HEK293 (cell line): ENCODE measurements around the gene NLRP9.

Source experiments
- CTCF ChIA-PET: fragments of 350-600 bp; formaldehyde crosslinking; extraction: SDS; loops from one replicate; lab custom pipeline; 2021; ENCODE audit warnings: antibody characterized with exemption; lab: Yijun Ruan, JAX
- POLR2A ChIA-PET: fragments of 300-600 bp; formaldehyde crosslinking; extraction: SDS; loops from one replicate; lab custom pipeline; 2020; ENCODE audit warnings: antibody characterized with exemption, inconsistent platforms; lab: Yijun Ruan, JAX
- H3K27ac ChIP-seq: fragments of 200-500 bp; sonication (Bioruptor generic); 2 replicates; pipeline ENCODE4 v1.5.1; 2014; ENCODE audit warnings: low read depth, low read length, control low read depth, inconsistent platforms; ENCODE audit errors: extremely low read depth
- H3K36me3 ChIP-seq, 2 experiments: fragments of 200-500 bp in 1 of 2; sonication (Bioruptor generic) in 1 of 2; 1 replicate in 1 of 2; 2 replicates in 1 of 2; pipeline ENCODE4 v1.5.1; 2014 to 2017; ENCODE audit warnings: inconsistent platforms in 2 of 2, low read length in 2 of 2; ENCODE audit not compliant: control insufficient read depth in 2 of 2, insufficient read depth in 1 of 2
- H3K4me1 ChIP-seq: fragments of 200-500 bp; sonication (Bioruptor generic); 2 replicates; pipeline ENCODE4 v1.5.1; 2014; ENCODE audit warnings: mild to moderate bottlenecking, low read length, inconsistent platforms; ENCODE audit not compliant: control insufficient read depth, insufficient read depth
- H3K4me3 ChIP-seq: 2 replicates; pipeline ENCODE4 v1.5.1; 2011; ENCODE audit warnings: low read depth, mild to moderate bottlenecking, control low read depth, low read length, moderate library complexity
- H3K9me3 ChIP-seq: fragments of 200-500 bp; sonication (Bioruptor generic); 2 replicates; pipeline ENCODE4 v1.5.1; 2014; ENCODE audit warnings: low read depth, low read length, inconsistent platforms; ENCODE audit not compliant: control insufficient read depth, insufficient read depth
- HOXA7 ChIP-seq: sonication (generic); formaldehyde crosslinking; IDR thresholded peaks from 2 replicates; pipeline ENCODE4 v1.8.1; 2022; ENCODE audit warnings: missing genetic modification reagents, borderline replicate concordance
- INSM2 ChIP-seq: fragments of 450-650 bp; formaldehyde crosslinking; IDR thresholded peaks from 2 replicates; pipeline ENCODE4 v1.5.1; 2016; ENCODE audit warnings: missing biosample characterization, missing genetic modification characterization
- KLF1 ChIP-seq: fragments of 450-650 bp; formaldehyde crosslinking; IDR thresholded peaks from 2 replicates; pipeline ENCODE4 v1.5.1; 2016; ENCODE audit warnings: missing biosample characterization, missing genetic modification characterization
- PRDM1 ChIP-seq: fragments of 450-650 bp; formaldehyde crosslinking; IDR thresholded peaks from 2 replicates; pipeline ENCODE4; 2016; ENCODE audit warnings: missing biosample characterization, missing genetic modification characterization
- PRDM2 ChIP-seq: fragments of 450-650 bp; formaldehyde crosslinking; IDR thresholded peaks from 2 replicates; pipeline ENCODE4 v1.5.1; 2016; ENCODE audit warnings: missing biosample characterization, missing genetic modification characterization, borderline replicate concordance
- WT1 ChIP-seq: fragments of 450-650 bp; formaldehyde crosslinking; IDR thresholded peaks from 2 replicates; pipeline ENCODE4 v1.5.1; 2016; ENCODE audit warnings: missing biosample characterization, missing genetic modification characterization
- ZBTB17 ChIP-seq: fragments of 450-650 bp; formaldehyde crosslinking; IDR thresholded peaks from 2 replicates; pipeline ENCODE4 v1.5.1; 2016; ENCODE audit warnings: missing biosample characterization, missing genetic modification characterization
- ZFHX2 ChIP-seq: fragments of 450-650 bp; formaldehyde crosslinking; conservative IDR thresholded peaks from 2 replicates; pipeline ENCODE4 v1.5.1; 2016; ENCODE audit warnings: missing biosample characterization, missing genetic modification characterization
- ZNF112 ChIP-seq: fragments of 450-650 bp; formaldehyde crosslinking; IDR thresholded peaks from 2 replicates; pipeline ENCODE4 v1.5.0; 2017; ENCODE audit warnings: missing biosample characterization, missing genetic modification characterization
- ZNF146 ChIP-seq: fragments of 450-650 bp; formaldehyde crosslinking; IDR thresholded peaks from 2 replicates; pipeline ENCODE4 v1.5.1; 2016; ENCODE audit warnings: missing biosample characterization, missing genetic modification characterization
- ZNF174 ChIP-seq: fragments of 450-650 bp; formaldehyde crosslinking; IDR thresholded peaks from 2 replicates; pipeline ENCODE4 v1.5.0; 2017; ENCODE audit warnings: missing biosample characterization, mild to moderate bottlenecking, missing genetic modification characterization
- ZNF302 ChIP-seq: fragments of 450-650 bp; formaldehyde crosslinking; IDR thresholded peaks from 2 replicates; pipeline ENCODE4 v1.5.1; 2016; ENCODE audit warnings: missing biosample characterization, missing genetic modification characterization, low read depth
- ZNF548 ChIP-seq: fragments of 450-650 bp; formaldehyde crosslinking; IDR thresholded peaks from 2 replicates; pipeline ENCODE4 v1.5.1; 2016; ENCODE audit warnings: missing biosample characterization, missing genetic modification characterization
- ZNF600 ChIP-seq: fragments of 450-650 bp; formaldehyde crosslinking; IDR thresholded peaks from 2 replicates; pipeline ENCODE4 v1.5.1; 2016; ENCODE audit warnings: missing biosample characterization, missing genetic modification characterization
- ZSCAN16 ChIP-seq: fragments of 450-650 bp; formaldehyde crosslinking; IDR thresholded peaks from 2 replicates; pipeline ENCODE4 v1.5.1; 2016; ENCODE audit warnings: missing biosample characterization, missing genetic modification characterization
- ZSCAN18 ChIP-seq: fragments of 450-650 bp; formaldehyde crosslinking; IDR thresholded peaks from 2 replicates; pipeline ENCODE4 v1.5.1; 2016; ENCODE audit warnings: missing biosample characterization, missing genetic modification characterization
- TF ChIP-seq, protein P1 (sequence below): fragments of 450-650 bp; formaldehyde crosslinking; IDR thresholded peaks from 2 replicates; pipeline ENCODE4 v1.5.1; 2016; ENCODE audit warnings: missing biosample characterization, missing genetic modification characterization
- TF ChIP-seq, protein P2 (sequence below): fragments of 450-650 bp; formaldehyde crosslinking; IDR thresholded peaks from 2 replicates; pipeline ENCODE4 v1.5.1; 2016; ENCODE audit warnings: missing biosample characterization, missing genetic modification characterization

Gene NLRP9

GRCh38 chr19:55717251-55717650 lies 21.0 kb downstream of the NLRP9 start:
- no peak for TF ChIP-seq PRDM1 (tag by site-specific recombination)
- no peak for TF ChIP-seq INSM2 (tag by site-specific recombination)
- TF ChIP-seq ZFHX2 (tag by site-specific recombination) = no peak
- no peak for TF ChIP-seq ZNF112 (tag by site-specific recombination)
- no peak for TF ChIP-seq ZNF146
- no peak for TF ChIP-seq ZNF302 (tag by site-specific recombination)
- no peak for TF ChIP-seq HOXA7 (CRISPR knock-in tag)
- no peak for TF ChIP-seq ZNF548 (tag by site-specific recombination)
- no peak for TF ChIP-seq ZBTB17 (tag by site-specific recombination)
- no peak for TF ChIP-seq PRDM2
- TF ChIP-seq KLF1 (tag by site-specific recombination) = no peak
- TF ChIP-seq, protein P1, sequence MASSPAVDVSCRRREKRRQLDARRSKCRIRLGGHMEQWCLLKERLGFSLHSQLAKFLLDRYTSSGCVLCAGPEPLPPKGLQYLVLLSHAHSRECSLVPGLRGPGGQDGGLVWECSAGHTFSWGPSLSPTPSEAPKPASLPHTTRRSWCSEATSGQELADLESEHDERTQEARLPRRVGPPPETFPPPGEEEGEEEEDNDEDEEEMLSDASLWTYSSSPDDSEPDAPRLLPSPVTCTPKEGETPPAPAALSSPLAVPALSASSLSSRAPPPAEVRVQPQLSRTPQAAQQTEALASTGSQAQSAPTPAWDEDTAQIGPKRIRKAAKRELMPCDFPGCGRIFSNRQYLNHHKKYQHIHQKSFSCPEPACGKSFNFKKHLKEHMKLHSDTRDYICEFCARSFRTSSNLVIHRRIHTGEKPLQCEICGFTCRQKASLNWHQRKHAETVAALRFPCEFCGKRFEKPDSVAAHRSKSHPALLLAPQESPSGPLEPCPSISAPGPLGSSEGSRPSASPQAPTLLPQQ (tag by site-specific recombination) = no peak
- TF ChIP-seq ZNF174 (tag by site-specific recombination) = no peak
- TF ChIP-seq ZSCAN16 (tag by site-specific recombination) = no peak
- TF ChIP-seq WT1 = no peak
- TF ChIP-seq, protein P2, sequence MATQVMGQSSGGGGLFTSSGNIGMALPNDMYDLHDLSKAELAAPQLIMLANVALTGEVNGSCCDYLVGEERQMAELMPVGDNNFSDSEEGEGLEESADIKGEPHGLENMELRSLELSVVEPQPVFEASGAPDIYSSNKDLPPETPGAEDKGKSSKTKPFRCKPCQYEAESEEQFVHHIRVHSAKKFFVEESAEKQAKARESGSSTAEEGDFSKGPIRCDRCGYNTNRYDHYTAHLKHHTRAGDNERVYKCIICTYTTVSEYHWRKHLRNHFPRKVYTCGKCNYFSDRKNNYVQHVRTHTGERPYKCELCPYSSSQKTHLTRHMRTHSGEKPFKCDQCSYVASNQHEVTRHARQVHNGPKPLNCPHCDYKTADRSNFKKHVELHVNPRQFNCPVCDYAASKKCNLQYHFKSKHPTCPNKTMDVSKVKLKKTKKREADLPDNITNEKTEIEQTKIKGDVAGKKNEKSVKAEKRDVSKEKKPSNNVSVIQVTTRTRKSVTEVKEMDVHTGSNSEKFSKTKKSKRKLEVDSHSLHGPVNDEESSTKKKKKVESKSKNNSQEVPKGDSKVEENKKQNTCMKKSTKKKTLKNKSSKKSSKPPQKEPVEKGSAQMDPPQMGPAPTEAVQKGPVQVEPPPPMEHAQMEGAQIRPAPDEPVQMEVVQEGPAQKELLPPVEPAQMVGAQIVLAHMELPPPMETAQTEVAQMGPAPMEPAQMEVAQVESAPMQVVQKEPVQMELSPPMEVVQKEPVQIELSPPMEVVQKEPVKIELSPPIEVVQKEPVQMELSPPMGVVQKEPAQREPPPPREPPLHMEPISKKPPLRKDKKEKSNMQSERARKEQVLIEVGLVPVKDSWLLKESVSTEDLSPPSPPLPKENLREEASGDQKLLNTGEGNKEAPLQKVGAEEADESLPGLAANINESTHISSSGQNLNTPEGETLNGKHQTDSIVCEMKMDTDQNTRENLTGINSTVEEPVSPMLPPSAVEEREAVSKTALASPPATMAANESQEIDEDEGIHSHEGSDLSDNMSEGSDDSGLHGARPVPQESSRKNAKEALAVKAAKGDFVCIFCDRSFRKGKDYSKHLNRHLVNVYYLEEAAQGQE (tag by site-specific recombination) = no peak
- TF ChIP-seq ZNF600 (tag by site-specific recombination) = no peak
- no peak for TF ChIP-seq ZSCAN18 (tag by site-specific recombination)
- H3K36me3 ChIP-seq = no peaks in the 10 kb centered on the region
- ChIA-PET CTCF (no interaction called here), POLR2A (no interaction called here)
- no peaks in the 10 kb centered on the region for H3K4me1 ChIP-seq
- H3K27ac ChIP-seq = no peak overlapping the region
- H3K4me3 ChIP-seq = no peak overlapping the region
- H3K9me3 ChIP-seq = no peaks in the 10 kb centered on the region
